A549 (cell line): Measurements from ENCODE around the gene DSCAML1. TPM values are rescaled to one million over a fixed set of nuclear protein-coding genes. Genes with fewer than 3 reads are reported as not detected.

Source experiments
- ATAC-seq, 2 experiments: fragments of 200-7000 bp in 1 of 2; fragments of >200 bp in 1 of 2; cut with Nextera tagmentation in 1 of 2; cut with Tn5 transposase in 1 of 2; 3 replicates each; pipeline versions ENCODE4 v1.8.0 to v1.9.1; 2018 to 2020; ENCODE audit warnings: mild to moderate bottlenecking in 1 of 2, moderate library complexity in 1 of 2
- CTCF ChIA-PET: fragments of 300-600 bp; sonication (Branson Sonifier 250); formaldehyde crosslinking; extraction: SDS; loops from one replicate; lab custom pipeline; 2021; ENCODE audit warnings: antibody characterized with exemption, inconsistent platforms; lab: Yijun Ruan, JAX
- POLR2A ChIA-PET: fragments of 350-600 bp; formaldehyde crosslinking; extraction: SDS; loops from one replicate; lab custom pipeline; 2021; ENCODE audit warnings: antibody characterized with exemption, inconsistent platforms; lab: Yijun Ruan, JAX
- DNase-seq, 2 experiments: peaks; one replicate each; pipeline versions ENCODE4 v3.0.0 to v3.0.0-alpha.2; 2011 to 2016; ENCODE audit warnings: low read depth in 1 of 2, low spot score in 1 of 2
- FAIRE-seq: peaks from 2 replicates; lab custom pipeline; 2011; peaks lifted over from hg19 to GRCh38; lab: Jason Lieb, UNC
- H3K27ac ChIP-seq, 2 experiments: fragments of >200 bp; sonication (Bioruptor Twin); formaldehyde crosslinking; 3 replicates each; pipeline ENCODE4 v1.5.1; 2016 to 2017
- H3K4me1 ChIP-seq: fragments of >200 bp; sonication (Bioruptor Twin); formaldehyde crosslinking; 3 replicates; pipeline ENCODE4 v1.6.1; 2016
- H3K4me2 ChIP-seq: fragments of >200 bp; sonication (Bioruptor Twin); formaldehyde crosslinking; 3 replicates; pipeline ENCODE4 v1.6.1; 2016
- H3K4me3 ChIP-seq: fragments of >200 bp; sonication (Bioruptor Twin); formaldehyde crosslinking; 3 replicates; pipeline ENCODE4 v1.5.1; 2016
- H3K9me3 ChIP-seq: fragments of >200 bp; sonication (Bioruptor Twin); formaldehyde crosslinking; 3 replicates; pipeline ENCODE4 v1.6.1; 2016
- ATOH8 ChIP-seq: fragments of 250-450 bp; sonication (Bioruptor Pico); IDR thresholded peaks from 2 replicates; pipeline ENCODE4 v1.5.0; 2020; ENCODE audit warnings: low read depth, mild to moderate bottlenecking, moderate library complexity
- BCL3 ChIP-seq: fragments of >200 bp; sonication (Bioruptor Twin); formaldehyde crosslinking; IDR thresholded peaks from 3 replicates; pipeline ENCODE4 v1.6.1; 2016
- BHLHE40 ChIP-seq: IDR thresholded peaks from 2 replicates; pipeline ENCODE4 v1.6.1; 2012; ENCODE audit warnings: low read depth, low read length, inconsistent platforms
- CBX2 ChIP-seq: fragments of 200-600 bp; sonication (generic); IDR thresholded peaks from 2 replicates; pipeline ENCODE4 v1.6.1; 2016; ENCODE audit warnings: low read depth, mild to moderate bottlenecking, borderline replicate concordance
- CHD2 ChIP-seq: fragments of 150-350 bp; IDR thresholded peaks from 2 replicates; pipeline ENCODE4 v1.6.1; 2014; ENCODE audit warnings: low read length; ENCODE audit not compliant: partially characterized antibody
- EHMT2 ChIP-seq: fragments of 200-600 bp; sonication (generic); IDR thresholded peaks from 2 replicates; pipeline ENCODE4 v1.6.1; 2016; ENCODE audit warnings: antibody characterized with exemption, low read depth, mild to moderate bottlenecking, moderate library complexity
- ELK1 ChIP-seq: fragments of 150-350 bp; IDR thresholded peaks from 2 replicates; pipeline ENCODE4 v1.6.1; 2014; ENCODE audit warnings: low read depth, mild to moderate bottlenecking, low read length
- ESRRA ChIP-seq: fragments of 150-350 bp; IDR thresholded peaks from 2 replicates; pipeline ENCODE4 v1.6.1; 2014; ENCODE audit warnings: mild to moderate bottlenecking, low read length, borderline replicate concordance
- FOSL2 ChIP-seq, 2 experiments: fragments of 450-650 bp in 1 of 2; fragments of >200 bp in 1 of 2; sonication (Bioruptor Twin) in 1 of 2; formaldehyde crosslinking; IDR thresholded peaks; 2 replicates each; pipeline versions ENCODE4 v1.5.0 to v1.6.1; 2016 to 2020; ENCODE audit warnings: mild to moderate bottlenecking in 1 of 2, moderate library complexity in 1 of 2
- GATA3 ChIP-seq: IDR thresholded peaks from 2 replicates; pipeline ENCODE4 v1.6.1; 2012; ENCODE audit warnings: borderline replicate concordance
- HMGXB4 ChIP-seq: fragments of 250-450 bp; sonication (Bioruptor Pico); IDR thresholded peaks from 2 replicates; pipeline ENCODE4 v1.5.0; 2021; ENCODE audit warnings: mild to moderate bottlenecking, moderate library complexity, borderline replicate concordance
- HOXA7 ChIP-seq: fragments of 250-450 bp; sonication (Bioruptor Pico); IDR thresholded peaks from 2 replicates; pipeline ENCODE4 v1.5.0; 2020; ENCODE audit warnings: mild to moderate bottlenecking, moderate library complexity
- HOXB13 ChIP-seq: fragments of 250-450 bp; sonication (Bioruptor Pico); IDR thresholded peaks from 2 replicates; pipeline ENCODE4 v1.5.0; 2020; ENCODE audit warnings: low read depth, mild to moderate bottlenecking, moderate library complexity
- JUN ChIP-seq, 2 experiments: fragments of >200 bp; sonication (Bioruptor Twin); formaldehyde crosslinking; IDR thresholded peaks; 2 replicates in 1 of 2; 3 replicates in 1 of 2; pipeline ENCODE4 v1.6.1; 2016 to 2017
- KDM1A ChIP-seq: fragments of 200-600 bp; sonication (generic); IDR thresholded peaks from 2 replicates; pipeline ENCODE4 v1.6.1; 2016; ENCODE audit warnings: low read depth, mild to moderate bottlenecking
- MAFK ChIP-seq: fragments of 450-650 bp; IDR thresholded peaks from 2 replicates; pipeline ENCODE4 v1.6.1; 2014; ENCODE audit not compliant: partially characterized antibody
- MAX ChIP-seq: IDR thresholded peaks from 2 replicates; pipeline ENCODE4 v1.6.1; 2012
- NFE2L2 ChIP-seq: fragments of 150-350 bp; conservative IDR thresholded peaks from 2 replicates; pipeline ENCODE4 v1.6.1; 2014; ENCODE audit warnings: low read length
- NPAS2 ChIP-seq: fragments of 250-450 bp; sonication (Bioruptor Pico); IDR thresholded peaks from 2 replicates; pipeline ENCODE4 v1.8.0; 2022; ENCODE audit warnings: mild to moderate bottlenecking, moderate library complexity, borderline replicate concordance
- POLR2AphosphoS2 ChIP-seq: conservative IDR thresholded peaks from 2 replicates; pipeline ENCODE4 v1.6.1; 2012; ENCODE audit warnings: low read length, improper control_type of control experiment, inconsistent platforms
- SMC3 ChIP-seq: fragments of >200 bp; sonication (Bioruptor Twin); formaldehyde crosslinking; IDR thresholded peaks from 3 replicates; pipeline ENCODE4 v1.6.1; 2018; ENCODE audit warnings: inconsistent platforms
- USF2 ChIP-seq: fragments of 450-650 bp; IDR thresholded peaks from 2 replicates; pipeline ENCODE4 v1.6.1; 2014; ENCODE audit warnings: antibody characterized with exemption
- ZSCAN20 ChIP-seq: fragments of 250-450 bp; sonication (Bioruptor Pico); IDR thresholded peaks from 2 replicates; pipeline ENCODE4 v1.8.0; 2022; ENCODE audit warnings: mild to moderate bottlenecking, moderate library complexity
- WGBS: methylation state at CpG from one replicate; pipeline ENCODE4 v1.1.6; 2017; ENCODE audit errors: missing lambda C conversion rate; 5-methylcytosine and 5-hydroxymethylcytosine counted together
- polyA plus RNA-seq, 4 experiments: library from polyadenylated mRNA; depleted of rRNA in 3 of 4; stranded (reverse); fragments of >200 nt; fragmentation: RNase III in 1 of 4; extraction: RNeasy Plus Mini Kit Qiagen cat#74134 plus additional on column Dnase treatment in 1 of 4; gene quantifications; 2 replicates in 3 of 4; 3 replicates in 1 of 4; pipeline ENCODE4 v1.2.3, GENCODE V29; 2011 to 2017
- TF ChIP-seq, protein P1 (sequence below): fragments of >200 bp; sonication (Bioruptor Twin); formaldehyde crosslinking; IDR thresholded peaks from 2 replicates; pipeline ENCODE4 v1.6.1; 2016

DSCAML1 gene
- polyA plus RNA-seq, 2 of the 4 experiments (the other 2 are of a cell fraction) = 0.12 to 0.31 TPM

DNA sequence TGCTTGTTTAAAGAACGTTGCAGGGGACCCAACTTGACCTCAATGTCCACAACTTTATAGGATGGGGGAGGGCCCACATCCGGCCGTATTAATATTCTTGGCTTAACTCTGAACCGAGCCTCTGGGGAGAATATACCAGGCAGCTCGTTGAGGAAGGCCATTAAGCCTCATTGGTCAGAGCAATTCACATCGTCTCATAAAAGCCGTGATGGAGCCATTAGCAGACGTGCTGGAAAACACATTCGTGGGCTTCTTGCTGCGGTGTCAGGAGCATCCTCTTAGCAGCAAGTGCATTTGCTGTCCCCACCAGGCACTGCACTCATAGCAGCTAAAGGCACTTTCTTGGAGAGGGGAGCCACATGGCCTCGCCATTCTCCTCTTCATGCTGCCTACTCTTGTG lies 14.9 kb downstream of the DSCAML1 start:
- Histone ChIP-seq H3K4me3 (no peak overlapping the region), H3K4me1 (peaks cover 14% of the 10 kb centered on the region), H3K27ac (no peak overlapping the region), H3K9me3 (no peaks in the 10 kb centered on the region)
- DNase-seq = no peak
- FAIRE-seq = no peak
- no peak for ATAC-seq
- POLR2A ChIA-PET = no interaction called here
- WGBS = 68% methylated on average over 5 of the region's 11 CpGs
- TF ChIP-seq HMGXB4 (CRISPR knock-in tag) (no peak), BCL3 (no peak), CBX2 (no peak), USF2 (no peak), NFE2L2 (no peak), BHLHE40 (no peak), ELK1 (no peak), SMC3 (no peak), EHMT2 (no peak), JUN (IDR thresholded peaks at IDR 0.05) (no peak), HOXB13 (CRISPR knock-in tag) (no peak), MAX (no peak), CHD2 (no peak), HOXA7 (CRISPR knock-in tag) (no peak), GATA3 (no peak)
- TF ChIP-seq, all 56 proteins: peak for 0
- CTCF ChIA-PET = no interaction called here
- no peak overlapping the region for H3K4me2 ChIP-seq

GRCh38 chr11:117781627-117782026 lies 15.4 kb downstream of the DSCAML1 start:
- H3K4me2 ChIP-seq = no peak overlapping the region
- no peak overlapping the region for H3K4me3 ChIP-seq
- no peaks in the 10 kb centered on the region for H3K9me3 ChIP-seq
- POLR2A ChIA-PET = no interaction called here
- no peak for DNase-seq
- H3K27ac ChIP-seq = no peak overlapping the region
- no peak for FAIRE-seq
- CTCF ChIA-PET = no interaction called here
- 77% methylated on average over 4 of the region's 4 CpGs for WGBS
- TF ChIP-seq, protein P1, sequence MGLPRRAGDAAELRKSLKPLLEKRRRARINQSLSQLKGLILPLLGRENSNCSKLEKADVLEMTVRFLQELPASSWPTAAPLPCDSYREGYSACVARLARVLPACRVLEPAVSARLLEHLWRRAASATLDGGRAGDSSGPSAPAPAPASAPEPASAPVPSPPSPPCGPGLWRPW = no peak
- TF ChIP-seq CHD2 (no peak), MAFK (no peak), POLR2AphosphoS2 (no peak), ATOH8 (no peak), CBX2 (no peak), HOXA7 (CRISPR knock-in tag) (no peak), ESRRA (no peak), FOSL2 (IDR thresholded peaks at IDR 0.05) (no peak), FOSL2 (CRISPR knock-in tag; IDR thresholded peaks at IDR 0.05) (no peak), KDM1A (no peak), NPAS2 (no peak), ZSCAN20 (CRISPR knock-in tag) (no peak)
- TF ChIP-seq, all 56 proteins: peak for 0
- ATAC-seq = no peak
- peaks cover 9% of the 10 kb centered on the region for H3K4me1 ChIP-seq
